ENCODE data around the gene SULT1A1.
"Not testable (repeated sequence)": the region's sequence is repeated elsewhere in the genome, so short reads cannot be mapped to it uniquely, and the experiment has no call there.

Gene SULT1A1
- long read RNA-seq, donor 1, full-length matches to known transcripts: 17 of 17 reads
- long read RNA-seq, donor 1, partial matches to known transcripts: 0 of 17 reads
- long read RNA-seq, donor 1, other reads (novel, unspliced or antisense): 0 of 17 reads
- long read RNA-seq, donor 2, full-length matches to known transcripts: 10 of 10 reads
- long read RNA-seq, donor 2, partial matches to known transcripts: 0 of 10 reads
- long read RNA-seq, donor 2, other reads (novel, unspliced or antisense): 0 of 10 reads
- long read RNA-seq, donor 3, full-length matches to known transcripts: 7 of 7 reads
- long read RNA-seq, donor 3, partial matches to known transcripts: 0 of 7 reads
- long read RNA-seq, donor 3, other reads (novel, unspliced or antisense): 0 of 7 reads
- long read RNA-seq, donor 4, full-length matches to known transcripts: 9 of 18 reads
- long read RNA-seq, donor 4, partial matches to known transcripts: 9 of 18 reads
- long read RNA-seq, donor 4, other reads (novel, unspliced or antisense): 0 of 18 reads
- long read RNA-seq, donor 5, full-length matches to known transcripts: 11 of 11 reads
- long read RNA-seq, donor 5, partial matches to known transcripts: 0 of 11 reads
- long read RNA-seq, donor 5, other reads (novel, unspliced or antisense): 0 of 11 reads
- long read RNA-seq, donor 6, full-length matches to known transcripts: 11 of 11 reads
- long read RNA-seq, donor 6, partial matches to known transcripts: 0 of 11 reads
- long read RNA-seq, donor 6, other reads (novel, unspliced or antisense): 0 of 11 reads
- long read RNA-seq, donor 7: 0 reads
- long read RNA-seq, donor 8, full-length matches to known transcripts: 11 of 11 reads
- long read RNA-seq, donor 8, partial matches to known transcripts: 0 of 11 reads
- long read RNA-seq, donor 8, other reads (novel, unspliced or antisense): 0 of 11 reads

GRCh38 chr16:28609631-28610594, at the start of gene SULT1A1:
SULT1A1 (minus strand) TSS chr16:28610044; CDS start chr16:28608855, 1,189 bp downstream.
- DNase-seq: peak; percentile 53

GRCh38 chr16:28639959-28640358, 30.1 kb upstream of the SULT1A1 start:
- not testable (repeated sequence) for DNase-seq

GRCh38 chr16:28638359-28638758, 28.5 kb upstream of the SULT1A1 start:
- not testable (repeated sequence) for DNase-seq

- not testable (repeated sequence) for DNase-seq
These were observed 27.9 kb upstream of the SULT1A1 start, which contains the start of gene NPIPB8 for GRCh38 chr16:28637765-28638164. NPIPB8 (plus strand) TSS chr16:28638065; CDS start chr16:28638361, 296 bp downstream.

GRCh38 chr16:28636093-28636823, 26.4 kb upstream of the SULT1A1 start:
- DNase-seq: not testable (repeated sequence)

- not testable (repeated sequence) for DNase-seq
These were observed 21.1 kb upstream of the SULT1A1 start for GRCh38 chr16:28630905-28631304.

GRCh38 chr16:28623172-28623711, 13.4 kb upstream of the SULT1A1 start:
- DNase-seq: peak; percentile 88

GRCh38 chr16:28622532-28623171, 12.8 kb upstream of the SULT1A1 start:
- DNase-seq: not testable (repeated sequence)

- DNase-seq: no peak
These were observed 11.8 kb upstream of the SULT1A1 start for GRCh38 chr16:28621481-28622155.

GRCh38 chr16:28620316-28620715, 10.5 kb upstream of the SULT1A1 start:
- DNase-seq: not testable (repeated sequence)

- peak; percentile 20 for DNase-seq
These were observed 8.0 kb upstream of the SULT1A1 start for GRCh38 chr16:28617874-28618273.

GRCh38 chr16:28616636-28617035, 6.8 kb upstream of the SULT1A1 start:
- DNase-seq: no peak

- DNase-seq: not testable (repeated sequence)
These were observed 6.4 kb upstream of the SULT1A1 start for GRCh38 chr16:28616224-28616577.

GRCh38 chr16:28615486-28616223, 5.8 kb upstream of the SULT1A1 start:
- DNase-seq: peak; percentile 37

- not testable (repeated sequence) for DNase-seq
These were observed 4.7 kb upstream of the SULT1A1 start for GRCh38 chr16:28614561-28614960.

- not testable (repeated sequence) for DNase-seq
These were observed 4.1 kb upstream of the SULT1A1 start for GRCh38 chr16:28613912-28614311.

- not testable (repeated sequence) for DNase-seq
These were observed 2.8 kb upstream of the SULT1A1 start for GRCh38 chr16:28612359-28613280.
